ENCODE data around the gene NKAIN1. TPM values are rescaled to one million over a fixed set of nuclear protein-coding genes. Genes with fewer than 3 reads are reported as not detected.

NKAIN1 gene
- total and polyA plus RNA-seq, 4 experiments from 2014 or later, result not detected

DNA sequence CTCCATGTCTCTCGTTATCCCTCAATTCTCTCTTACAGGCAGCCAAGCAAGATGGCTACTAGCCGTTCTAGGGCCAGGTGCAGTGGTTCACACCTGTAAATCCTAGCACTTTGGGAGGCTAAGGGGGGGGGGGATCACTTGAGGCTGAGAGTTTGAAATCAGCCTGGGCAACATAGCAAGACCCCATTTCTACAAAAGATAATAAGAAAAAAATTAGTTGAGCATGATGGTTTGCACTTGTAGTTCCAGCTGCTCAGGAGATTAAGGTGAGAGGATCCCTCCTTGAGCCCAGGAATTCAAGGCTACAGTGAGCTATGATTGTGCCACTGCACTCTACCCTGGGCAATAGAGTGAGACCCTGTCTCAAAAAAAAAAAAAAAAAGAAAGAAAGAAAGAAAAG, 80.4 kb downstream of the NKAIN1 start:
- Histone ChIP-seq H3K9me3 (ENCODE audit: control insufficient read depth in 1 of 2, low read length in 2 of 2) (no peaks in the 10 kb centered on the region), H3K27ac (ENCODE audit: low read depth, low read length) (no peak overlapping the region), H3K4me1 (ENCODE audit: insufficient read depth, low read length) (peaks cover 10% of the 10 kb centered on the region), H3K27me3 (ENCODE audit: insufficient read depth, low read length) (no peaks in the 10 kb centered on the region), H3K4me3 (ENCODE audit: low read length in 2 of 2) (no peak overlapping the region), H3K36me3 (ENCODE audit: insufficient read depth, low read length) (no peaks in the 10 kb centered on the region)
- intact Hi-C loops (cut with micrococcal nuclease), result no loop called here
- Mint-ChIP-seq H3K4me1 (peaks cover 7 to 18% (median 9%) of the 10 kb centered on the region in 4 donors), H3K4me3 (no peak overlapping the region), H3K27ac (no peak overlapping the region), H3K9me3 (no peaks in the 10 kb centered on the region), H3K27me3 (peaks cover 2 to 4% of the 10 kb centered on the region in 2 donors), H3K36me3 (no peaks in the 10 kb centered on the region)
- CTCF ChIA-PET (ENCODE audit: partially characterized antibody), result interaction anchor here (0.9 kb wide), 1 partner anchor 15 kb away, joined by 3 read pairs; no protein-coding TSS in a partner anchor
- no peak for DNase-seq
- POLR2A ChIA-PET (ENCODE audit: partially characterized antibody), result no interaction called here

DNA sequence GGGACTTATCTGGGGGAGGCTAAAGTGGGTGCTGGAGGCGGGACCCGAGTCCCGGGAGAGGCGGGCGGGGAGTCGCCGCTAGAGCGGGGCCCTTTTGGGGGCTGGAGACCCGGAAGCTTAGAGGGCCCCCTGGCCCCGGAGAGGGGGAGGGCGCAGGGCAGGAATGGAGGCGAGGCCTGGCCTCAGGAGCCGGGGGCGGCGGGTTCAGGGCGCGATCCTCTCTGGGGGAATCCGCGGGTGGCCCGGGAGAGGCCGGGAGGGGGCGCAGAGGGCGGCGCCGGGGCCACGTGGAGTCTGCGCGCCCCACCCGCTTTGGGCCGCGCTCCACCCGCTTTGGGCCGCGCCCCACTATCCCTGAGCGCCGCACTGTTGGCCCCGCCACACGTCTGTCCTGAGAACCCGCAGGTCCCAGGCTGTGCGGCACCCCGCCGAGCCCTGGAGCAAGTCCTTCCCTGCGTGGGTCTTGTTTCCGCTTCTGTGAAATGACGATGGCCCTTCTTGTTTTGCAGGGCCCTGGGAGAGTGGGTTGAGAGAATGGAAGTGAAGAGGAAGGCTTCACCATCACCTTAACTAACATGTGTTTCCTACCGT, 84.4 kb downstream of the NKAIN1 start:
- Mint-ChIP-seq H3K36me3 (no peaks in the 10 kb centered on the region), H3K4me3 (peak overlapping the region; percentile 83 to 91 (median 88)), H3K27me3 (no peaks in the 10 kb centered on the region), H3K27ac (peak overlapping the region in 6 of 7 donors; percentile 24 to 89 (median 72)), H3K9me3 (no peaks in the 10 kb centered on the region), H3K4me1 (peaks cover 9 to 13% (median 12%) of the 10 kb centered on the region in 4 donors)
- DNase-seq, result peak; percentile 37 to 66 (median 39)
- H3K4me3 ChIP-seq (ENCODE audit: low read length in 2 of 2), result peak overlapping the region; percentile 57 to 61
- no peaks in the 10 kb centered on the region for H3K27me3 ChIP-seq (ENCODE audit: insufficient read depth, low read length)
- no peaks in the 10 kb centered on the region for H3K9me3 ChIP-seq (ENCODE audit: control insufficient read depth in 1 of 2, low read length in 2 of 2)
- H3K27ac ChIP-seq (ENCODE audit: low read depth, low read length), result peak overlapping the region; percentile 37
- ChIA-PET CTCF (ENCODE audit: partially characterized antibody) (interaction anchor here (0.6 to 1.4 kb wide), 2 partner anchors 9 to 428 kb away, joined by 3 read pairs; no protein-coding TSS in a partner anchor), POLR2A (ENCODE audit: partially characterized antibody) (no interaction called here)
- peaks cover 10% of the 10 kb centered on the region for H3K4me1 ChIP-seq (ENCODE audit: insufficient read depth, low read length)
- H3K36me3 ChIP-seq (ENCODE audit: insufficient read depth, low read length), result no peaks in the 10 kb centered on the region
- intact Hi-C loops (cut with micrococcal nuclease), result loop anchor here (2.0 kb wide), 1 partner anchor 91 kb away; the partner anchor contains the start of gene PUM1

DNA sequence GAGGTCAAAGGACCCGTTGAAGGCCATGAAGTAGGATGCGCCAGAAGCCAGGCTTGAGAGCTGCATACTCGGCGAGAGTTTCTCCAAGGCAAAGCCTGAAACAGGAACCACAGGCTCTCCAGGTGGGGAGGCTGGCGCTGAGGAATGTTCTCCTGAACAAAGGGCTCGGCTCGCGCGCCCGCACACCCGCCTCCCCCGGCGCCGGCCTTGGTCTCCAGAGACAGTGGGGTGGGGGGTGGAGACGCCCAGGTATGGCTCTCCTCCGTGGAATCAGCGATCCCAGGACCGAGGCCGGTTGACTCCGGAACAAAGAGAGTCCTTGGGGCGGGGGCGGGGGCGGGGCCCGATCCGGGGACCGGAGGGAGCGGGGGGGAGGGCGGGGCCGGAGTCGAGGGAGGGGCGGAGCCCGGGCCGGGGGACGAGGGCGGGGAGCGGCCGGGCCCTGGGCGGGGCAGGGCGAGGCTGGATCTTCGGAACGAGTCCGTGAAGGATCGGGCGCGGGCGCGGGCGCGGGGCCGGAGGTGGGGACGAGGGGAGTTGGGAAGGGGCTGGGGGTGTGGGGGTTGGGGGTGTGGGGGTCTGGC, 85.0 kb downstream of the NKAIN1 start:
- no peaks in the 10 kb centered on the region for H3K36me3 Mint-ChIP-seq
- intact Hi-C loops (cut with micrococcal nuclease), result loop anchor here (2.0 kb wide), 1 partner anchor 90 kb away; the partner anchor contains the start of gene PUM1

DNA sequence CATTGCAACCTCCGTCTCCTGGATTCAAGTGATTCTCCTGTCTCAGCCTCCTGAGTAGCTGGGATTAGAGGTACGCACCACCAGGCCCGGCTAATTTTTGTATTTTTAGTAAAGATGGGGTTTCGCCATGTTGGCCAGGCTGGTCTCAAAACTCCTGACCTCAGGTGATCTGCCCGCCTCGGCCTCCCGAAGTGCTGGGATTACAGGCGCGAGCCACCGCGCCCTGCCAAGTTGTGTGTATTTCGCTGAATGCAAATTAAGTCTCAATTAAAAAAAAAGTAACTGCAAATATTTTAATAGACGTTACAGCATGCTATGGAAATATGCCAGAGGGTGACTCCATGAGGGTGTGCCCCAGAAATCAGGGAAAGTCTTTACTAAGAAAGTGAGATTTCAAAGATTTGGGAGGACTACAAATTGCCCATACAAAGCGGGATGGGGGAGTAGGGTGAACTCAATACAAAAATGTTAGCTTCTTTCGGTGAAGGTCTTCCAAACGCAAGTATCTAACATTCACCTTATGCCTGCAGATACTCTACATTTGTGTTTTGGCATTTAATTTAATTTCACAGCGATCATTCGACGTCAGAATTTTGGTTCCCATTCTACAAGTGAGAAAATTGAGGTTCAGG, 85.6 kb downstream of the NKAIN1 start:
- Mint-ChIP-seq H3K27ac (peak overlapping the region; percentile 57 to 87 (median 77)), H3K4me1 (peaks cover 9 to 13% (median 12%) of the 10 kb centered on the region in 4 donors), H3K27me3 (no peaks in the 10 kb centered on the region), H3K4me3 (peak overlapping the region; percentile 77 to 88 (median 84)), H3K9me3 (no peaks in the 10 kb centered on the region), H3K36me3 (no peaks in the 10 kb centered on the region)
- H3K27ac ChIP-seq (ENCODE audit: low read depth, low read length), result peak overlapping the region; percentile 46
- no peaks in the 10 kb centered on the region for H3K36me3 ChIP-seq (ENCODE audit: insufficient read depth, low read length)
- H3K4me3 ChIP-seq (ENCODE audit: low read length in 2 of 2), result peak overlapping the region; percentile 11 to 38
- no peaks in the 10 kb centered on the region for H3K27me3 ChIP-seq (ENCODE audit: insufficient read depth, low read length)
- H3K4me1 ChIP-seq (ENCODE audit: insufficient read depth, low read length), result peaks cover 10% of the 10 kb centered on the region
- ChIA-PET CTCF (ENCODE audit: partially characterized antibody) (interaction anchor here (1.4 to 3.7 kb wide), 2 partner anchors 8 to 10 kb away, joined by 3 to 36 read pairs; no protein-coding TSS in a partner anchor), POLR2A (ENCODE audit: partially characterized antibody) (no interaction called here)
- DNase-seq, result peak in 1 of 5 donors; percentile 5
- intact Hi-C loops (cut with micrococcal nuclease), result loop anchor here (2.0 kb wide), 1 partner anchor 89 kb away; the partner anchor contains the start of gene PUM1
- H3K9me3 ChIP-seq (ENCODE audit: control insufficient read depth in 1 of 2, low read length in 2 of 2), result no peaks in the 10 kb centered on the region

More for the DNA sequence above, 85.0 kb downstream of the NKAIN1 start:
- Mint-ChIP-seq H3K27ac (peak overlapping the region; percentile 57 to 87 (median 77)), H3K4me1 (peaks cover 9 to 13% (median 12%) of the 10 kb centered on the region in 4 donors), H3K4me3 (peak overlapping the region; percentile 80 to 91 (median 87)), H3K27me3 (no peaks in the 10 kb centered on the region), H3K9me3 (no peaks in the 10 kb centered on the region)
- ChIA-PET CTCF (ENCODE audit: partially characterized antibody) (interaction anchor here (0.6 to 1.4 kb wide), 2 partner anchors 9 to 428 kb away, joined by 3 read pairs; no protein-coding TSS in a partner anchor), POLR2A (ENCODE audit: partially characterized antibody) (no interaction called here)
- Histone ChIP-seq H3K36me3 (ENCODE audit: insufficient read depth, low read length) (no peaks in the 10 kb centered on the region), H3K4me1 (ENCODE audit: insufficient read depth, low read length) (peaks cover 10% of the 10 kb centered on the region), H3K27ac (ENCODE audit: low read depth, low read length) (peak overlapping the region; percentile 46), H3K9me3 (ENCODE audit: control insufficient read depth in 1 of 2, low read length in 2 of 2) (no peaks in the 10 kb centered on the region), H3K27me3 (ENCODE audit: insufficient read depth, low read length) (no peaks in the 10 kb centered on the region), H3K4me3 (ENCODE audit: low read length in 2 of 2) (peak overlapping the region; percentile 11 to 57)
- peak; percentile 33 to 61 (median 43) for DNase-seq

DNA sequence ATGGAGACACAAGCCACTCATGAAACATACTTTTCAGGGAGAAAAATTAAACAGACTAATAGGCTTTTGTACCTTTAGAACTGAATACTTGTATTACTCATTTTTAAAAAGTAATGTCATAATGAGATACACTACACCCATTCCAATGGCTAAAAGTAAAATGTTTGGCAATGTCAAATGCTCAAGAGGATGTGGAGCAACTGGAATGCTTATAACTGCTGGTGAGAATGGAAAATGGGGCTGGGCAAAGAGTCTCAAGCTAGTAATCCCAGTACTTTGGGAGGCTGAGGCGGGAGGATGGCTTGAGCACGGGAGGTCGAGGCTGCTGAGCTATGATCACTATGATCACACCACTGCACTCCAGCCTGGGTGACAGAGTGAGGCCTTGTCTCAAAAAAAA, 86.3 kb downstream of the NKAIN1 start:
- Mint-ChIP-seq H3K27ac (peak overlapping the region; percentile 11 to 60 (median 49)), H3K36me3 (no peaks in the 10 kb centered on the region), H3K4me3 (peak overlapping the region; percentile 25 to 73 (median 60)), H3K4me1 (peaks cover 9 to 13% (median 12%) of the 10 kb centered on the region in 4 donors), H3K27me3 (no peaks in the 10 kb centered on the region), H3K9me3 (no peaks in the 10 kb centered on the region)
- Histone ChIP-seq H3K36me3 (ENCODE audit: insufficient read depth, low read length) (no peaks in the 10 kb centered on the region), H3K4me3 (ENCODE audit: low read length in 2 of 2) (no peak overlapping the region), H3K4me1 (ENCODE audit: insufficient read depth, low read length) (peaks cover 10% of the 10 kb centered on the region), H3K27me3 (ENCODE audit: insufficient read depth, low read length) (no peaks in the 10 kb centered on the region), H3K27ac (ENCODE audit: low read depth, low read length) (no peak overlapping the region), H3K9me3 (ENCODE audit: control insufficient read depth in 1 of 2, low read length in 2 of 2) (no peaks in the 10 kb centered on the region)
- intact Hi-C loops (cut with micrococcal nuclease), result no loop called here
- ChIA-PET POLR2A (ENCODE audit: partially characterized antibody) (no interaction called here), CTCF (ENCODE audit: partially characterized antibody) (interaction anchor here (1.1 to 3.7 kb wide), 2 partner anchors 9 to 13 kb away, joined by 4 to 36 read pairs; no protein-coding TSS in a partner anchor)
- DNase-seq, result no peak

DNA sequence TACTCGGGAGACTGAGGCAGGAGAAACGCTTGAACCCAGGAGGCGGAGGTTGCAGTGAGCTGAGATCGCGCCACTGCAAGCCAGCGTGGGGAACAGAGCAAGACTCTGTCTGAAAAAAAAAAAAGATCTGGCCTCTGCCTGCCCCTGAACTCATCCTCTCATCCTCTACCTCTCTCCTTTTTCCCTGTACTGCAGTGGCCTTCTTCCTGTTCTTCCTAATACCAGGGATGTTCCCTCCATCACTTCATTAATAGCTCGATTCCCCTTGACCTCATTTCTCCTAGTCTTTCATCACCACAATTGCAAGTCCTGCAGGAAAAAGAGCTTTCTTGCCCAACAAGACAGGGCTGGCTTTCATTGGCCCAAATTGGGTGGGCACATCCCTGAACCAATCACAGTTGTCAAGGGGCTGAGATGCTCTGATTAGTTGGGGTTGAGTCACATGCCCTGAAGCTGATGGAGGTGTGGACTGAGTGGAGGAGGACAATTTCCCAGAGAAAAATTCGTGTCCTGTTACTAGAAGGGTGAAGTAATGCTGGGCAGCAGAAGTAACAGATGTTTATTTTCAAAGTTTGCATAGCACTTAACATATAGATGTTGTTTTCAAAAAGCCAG, 87.4 kb downstream of the NKAIN1 start:
- H3K9me3 ChIP-seq (ENCODE audit: control insufficient read depth in 1 of 2, low read length in 2 of 2), result no peaks in the 10 kb centered on the region
- Mint-ChIP-seq H3K27me3 (no peaks in the 10 kb centered on the region), H3K9me3 (no peaks in the 10 kb centered on the region), H3K36me3 (no peaks in the 10 kb centered on the region), H3K4me1 (peaks cover 9 to 13% (median 12%) of the 10 kb centered on the region in 4 donors), H3K4me3 (no peak overlapping the region), H3K27ac (peak overlapping the region in 1 of 7 donors; percentile 47)
- H3K27me3 ChIP-seq (ENCODE audit: insufficient read depth, low read length), result no peaks in the 10 kb centered on the region
- H3K4me3 ChIP-seq (ENCODE audit: low read length in 2 of 2), result no peak overlapping the region
- CTCF ChIA-PET (ENCODE audit: partially characterized antibody), result interaction anchor here (1.1 to 3.7 kb wide), 2 partner anchors 10 to 14 kb away, joined by 4 to 36 read pairs; no protein-coding TSS in a partner anchor
- H3K36me3 ChIP-seq (ENCODE audit: insufficient read depth, low read length), result no peaks in the 10 kb centered on the region
- POLR2A ChIA-PET (ENCODE audit: partially characterized antibody), result no interaction called here
- intact Hi-C loops (cut with micrococcal nuclease), result no loop called here
- no peak for DNase-seq
- no peak overlapping the region for H3K27ac ChIP-seq (ENCODE audit: low read depth, low read length)
- H3K4me1 ChIP-seq (ENCODE audit: insufficient read depth, low read length), result peaks cover 10% of the 10 kb centered on the region

Measured in CD4-positive, alpha-beta memory T cell (primary cell).